Diencephalon (tissue), 1 donor: ENCODE measurements around the gene KDM4C. TPM values are rescaled to one million over a fixed set of nuclear protein-coding genes. Genes with fewer than 3 reads are reported as not detected.

Source experiments
- small RNA-seq: library from RNA; depleted of rRNA; stranded (forward); fragments of <200 nt; gene quantifications from one replicate; pipeline ENCODE3, GENCODE V24; 2014
- total RNA-seq: library from RNA; depleted of rRNA; stranded (reverse); fragments of >200 nt; gene quantifications from one replicate; pipeline ENCODE4 v1.2.3, GENCODE V29; 2014

KDM4C gene
- total RNA-seq, result 44.3 TPM

DNA sequence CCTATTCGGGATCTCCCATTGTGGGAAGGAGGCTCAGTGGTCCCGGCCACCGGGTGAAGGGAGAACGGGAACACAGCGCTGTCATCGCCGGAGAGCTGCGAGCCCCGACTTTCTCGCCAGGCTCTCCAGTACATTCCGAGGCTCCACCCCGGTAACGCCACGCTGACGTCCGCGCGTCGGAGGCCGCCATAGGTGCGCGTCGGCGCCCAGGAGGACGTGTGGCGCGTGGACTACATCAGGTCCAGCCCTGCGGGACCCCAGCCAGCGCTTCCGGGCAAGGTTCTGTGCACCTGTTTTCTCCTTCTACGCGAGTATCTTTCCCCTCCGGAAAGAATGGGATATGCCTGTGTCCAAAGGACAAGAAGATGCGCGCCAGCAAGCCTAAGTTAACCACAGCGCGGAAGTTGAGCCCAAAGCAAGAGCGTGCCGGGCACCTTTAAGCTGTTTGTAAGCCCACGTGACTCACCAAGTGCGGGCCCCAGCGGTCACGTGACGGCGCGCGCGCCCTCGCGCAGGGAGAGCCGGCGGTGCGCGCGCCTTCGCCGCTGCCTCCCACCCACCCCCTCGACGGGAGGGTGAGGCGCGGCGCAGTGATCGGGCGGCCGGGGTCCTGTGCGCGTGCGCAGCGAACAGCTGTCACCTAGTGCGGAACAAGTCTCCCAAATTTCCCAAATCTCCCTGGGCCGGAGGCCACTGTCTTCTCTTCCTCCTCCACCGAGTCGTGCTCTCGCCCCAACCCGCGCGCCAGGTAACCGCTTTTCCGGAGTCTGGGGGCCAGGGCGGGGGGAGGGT lies at the start of gene KDM4C:
Gene KDM4C, plus strand, starts transcription at position 518 of the 792 bp plus-strand sequence. CDS start 35,016 bp downstream, outside the sequence.

Small RNA genes lying within 50 kb of the gene (small RNA-seq; reads per million reads assigned to genes)
- gene SNRPEP2, result not detected

Other genes starting within 250 kb of the KDM4C start
- gene GLDC, start 112.2 kb upstream of the KDM4C start, total RNA-seq, result 26.3 TPM